Measurements from ENCODE around the gene CTDSPL2. TPM values are rescaled to one million over a fixed set of nuclear protein-coding genes. Genes with fewer than 3 reads are reported as not detected.

Gene CTDSPL2
- polyA plus RNA-seq, 1 donor from 2014 or later: 78.1 TPM

GRCh38 chr15:44501768-44502366, 74.4 kb downstream of the CTDSPL2 start:
- Histone ChIP-seq H3K79me2 (replicated peaks; ENCODE audit: insufficient read depth, low read length) (no peaks in the 10 kb centered on the region), H3K27ac (ENCODE audit: low read length) (no peak overlapping the region), H3K27me3 (ENCODE audit: insufficient read depth, low read depth, low read length) (no peaks in the 10 kb centered on the region), H3K9ac (ENCODE audit: low read length) (no peak overlapping the region), H3K9me3 (ENCODE audit: low read length) (no peaks in the 10 kb centered on the region), H3K4me2 (ENCODE audit: low read length) (no peak overlapping the region), H3K9me2 (ENCODE audit: insufficient read depth, low read length) (no peaks in the 10 kb centered on the region), H4K20me1 (ENCODE audit: insufficient read depth) (no peaks in the 10 kb centered on the region), H3K4me3 (ENCODE audit: low read length) (no peak overlapping the region), H2AFZ (ENCODE audit: low read depth, low read length) (no peak overlapping the region), H3F3A (ENCODE audit: insufficient read depth, low read length, poor library complexity, severe bottlenecking) (no peaks in the 10 kb centered on the region), H3K36me3 (ENCODE audit: insufficient read depth, low read length) (no peaks in the 10 kb centered on the region)
- no peak for TF ChIP-seq EP300 (conservative IDR thresholded peaks at IDR 0.05; ENCODE audit: poor library complexity, severe bottlenecking)
- TF ChIP-seq POLR2AphosphoS5 (IDR thresholded peaks at IDR 0.05): no peak
- peak; percentile 75 for TF ChIP-seq RAD21 (conservative IDR thresholded peaks at IDR 0.05)
- peak; percentile 72 for TF ChIP-seq CTCF (IDR thresholded peaks at IDR 0.05; ENCODE audit: poor library complexity, severe bottlenecking)
- TF ChIP-seq SMC3 (conservative IDR thresholded peaks at IDR 0.05; ENCODE audit: poor library complexity): peak; percentile 76
- no peak for TF ChIP-seq TAF1 (IDR thresholded peaks at IDR 0.05; ENCODE audit: low read depth)

- TF ChIP-seq TAF1 (IDR thresholded peaks at IDR 0.05; ENCODE audit: low read depth) (no peak), RAD21 (conservative IDR thresholded peaks at IDR 0.05) (no peak), POLR2AphosphoS5 (IDR thresholded peaks at IDR 0.05) (no peak), SMC3 (conservative IDR thresholded peaks at IDR 0.05; ENCODE audit: poor library complexity) (no peak), CTCF (IDR thresholded peaks at IDR 0.05; ENCODE audit: poor library complexity, severe bottlenecking) (no peak), MXI1 (conservative IDR thresholded peaks at IDR 0.05; ENCODE audit: poor library complexity, severe bottlenecking) (no peak), EP300 (conservative IDR thresholded peaks at IDR 0.05; ENCODE audit: poor library complexity, severe bottlenecking) (no peak), REST (IDR thresholded peaks at IDR 0.05; ENCODE audit: borderline replicate concordance) (no peak), EZH2 (IDR thresholded peaks at IDR 0.05; ENCODE audit: borderline replicate concordance, insufficient read depth, low read length, poor library complexity, severe bottlenecking) (no peak)
- H3K79me2 ChIP-seq (replicated peaks; ENCODE audit: insufficient read depth, low read length): no peaks in the 10 kb centered on the region
- no peaks in the 10 kb centered on the region for H3F3A ChIP-seq (ENCODE audit: insufficient read depth, low read length, poor library complexity, severe bottlenecking)
- H3K27me3 ChIP-seq (ENCODE audit: insufficient read depth, low read depth, low read length): no peaks in the 10 kb centered on the region
- no peaks in the 10 kb centered on the region for H3K9me2 ChIP-seq (ENCODE audit: insufficient read depth, low read length)
- no peaks in the 10 kb centered on the region for H3K36me3 ChIP-seq (ENCODE audit: insufficient read depth, low read length)
- no peak overlapping the region for H3K9ac ChIP-seq (ENCODE audit: low read length)
- H4K20me1 ChIP-seq (ENCODE audit: insufficient read depth): no peaks in the 10 kb centered on the region
- no peak overlapping the region for H3K27ac ChIP-seq (ENCODE audit: low read length)
- H2AFZ ChIP-seq (ENCODE audit: low read depth, low read length): no peak overlapping the region
- no peak overlapping the region for H3K4me3 ChIP-seq (ENCODE audit: low read length)
- H3K9me3 ChIP-seq (ENCODE audit: low read length): no peaks in the 10 kb centered on the region
- no peak overlapping the region for H3K4me2 ChIP-seq (ENCODE audit: low read length)
Measured at GRCh38 chr15:44516436-44516835, 89.0 kb downstream of the CTDSPL2 start.

All from neural cell (in vitro differentiated cells).